WTC11 (cell line): ENCODE measurements around the gene ATG2B. TPM values are rescaled to one million over a fixed set of nuclear protein-coding genes. Genes with fewer than 3 reads are reported as not detected.

Experiments used
- ATAC-seq: fragments of 200-7000 bp; cut with Tn5 transposase; 2 replicates; pipeline ENCODE4 v1.10.0; 2021; ENCODE audit warnings: mild to moderate bottlenecking, moderate library complexity
- CTCF ChIA-PET: fragments of 300-600 bp; sonication (Branson Sonifier 250); formaldehyde crosslinking; loops from one replicate; lab custom pipeline; 2021; ENCODE audit warnings: antibody characterized with exemption; lab: Charles Lee
- POLR2A ChIA-PET: fragments of 350-600 bp; sonication (Branson Sonifier 250); formaldehyde crosslinking; loops from one replicate; lab custom pipeline; 2021; ENCODE audit warnings: antibody characterized with exemption; lab: Charles Lee
- DNase-seq: peaks from one replicate; pipeline ENCODE4 v3.0.0; 2021; ENCODE audit warnings: low spot score
- H3K27ac Mint-ChIP-seq: 2 replicates; pipeline ENCODE4 v1.8.0; 2021; ENCODE audit warnings: mixed read lengths
- H3K27me3 Mint-ChIP-seq: 2 replicates; pipeline ENCODE4 v1.8.0; 2021; ENCODE audit warnings: low read depth, mild to moderate bottlenecking, moderate library complexity, mixed read lengths
- H3K36me3 Mint-ChIP-seq: 2 replicates; pipeline ENCODE4 v1.8.0; 2021; ENCODE audit warnings: mixed read lengths
- H3K4me1 Mint-ChIP-seq: 2 replicates; pipeline ENCODE4 v1.8.0; 2022; ENCODE audit warnings: mixed read lengths
- H3K4me3 Mint-ChIP-seq: 2 replicates; pipeline ENCODE4 v1.8.0; 2021; ENCODE audit warnings: mild to moderate bottlenecking, moderate library complexity, mixed read lengths
- H3K9me3 Mint-ChIP-seq: 2 replicates; pipeline ENCODE4 v1.8.0; 2021; ENCODE audit warnings: mixed read lengths
- EMX1 ChIP-seq: fragments of 250-450 bp; sonication (Bioruptor Pico); IDR thresholded peaks from 2 replicates; pipeline ENCODE4 v1.8.0; 2021; ENCODE audit warnings: mild to moderate bottlenecking
- JAZF1 ChIP-seq: fragments of 250-450 bp; sonication (Bioruptor Pico); IDR thresholded peaks from 2 replicates; pipeline ENCODE4 v1.9.0; 2021; ENCODE audit warnings: moderate library complexity, mild to moderate bottlenecking, inconsistent platforms
- KAT7 ChIP-seq: sonication (generic); formaldehyde crosslinking; IDR thresholded peaks from 2 replicates; pipeline ENCODE4 v1.8.1; 2023; ENCODE audit warnings: missing genetic modification reagents, mild to moderate bottlenecking, borderline replicate concordance
- MXD4 ChIP-seq: fragments of 250-450 bp; sonication (Bioruptor Pico); IDR thresholded peaks from 2 replicates; pipeline ENCODE4 v1.8.0; 2021; ENCODE audit warnings: mild to moderate bottlenecking, moderate library complexity, borderline replicate concordance
- NFATC4 ChIP-seq: fragments of 250-450 bp; sonication (Bioruptor Pico); IDR thresholded peaks from 2 replicates; pipeline ENCODE4 v1.9.0; 2021; ENCODE audit warnings: mild to moderate bottlenecking
- NFE2L1 ChIP-seq: sonication (generic); formaldehyde crosslinking; IDR thresholded peaks from 2 replicates; pipeline ENCODE4 v1.8.1; 2023; ENCODE audit warnings: missing genetic modification reagents
- NR3C1 ChIP-seq: sonication (generic); formaldehyde crosslinking; conservative IDR thresholded peaks from 2 replicates; pipeline ENCODE4 v1.8.1; 2023; ENCODE audit warnings: low read depth, mild to moderate bottlenecking, missing genetic modification reagents
- RORB ChIP-seq: fragments of 250-450 bp; sonication (Bioruptor Pico); IDR thresholded peaks from 2 replicates; pipeline ENCODE4 v1.9.0; 2021; ENCODE audit warnings: mild to moderate bottlenecking
- SMAD3 ChIP-seq: sonication (generic); formaldehyde crosslinking; IDR thresholded peaks from 2 replicates; pipeline ENCODE4 v1.8.0; 2022; ENCODE audit warnings: missing genetic modification reagents, mild to moderate bottlenecking, borderline replicate concordance
- SOX15 ChIP-seq: fragments of 250-450 bp; sonication (Bioruptor Pico); IDR thresholded peaks from 2 replicates; pipeline ENCODE4 v1.9.0; 2021; ENCODE audit warnings: mild to moderate bottlenecking
- TCF7 ChIP-seq: sonication (generic); formaldehyde crosslinking; IDR thresholded peaks from 2 replicates; pipeline ENCODE4 v1.8.0; 2022; ENCODE audit warnings: mild to moderate bottlenecking, low read depth, missing genetic modification reagents, moderate library complexity
- ZBTB21 ChIP-seq: sonication (generic); formaldehyde crosslinking; IDR thresholded peaks from 2 replicates; pipeline ENCODE4 v1.8.1; 2023; ENCODE audit warnings: mild to moderate bottlenecking, missing genetic modification reagents, borderline replicate concordance
- ZNF396 ChIP-seq: fragments of 250-450 bp; sonication (Bioruptor Pico); IDR thresholded peaks from 2 replicates; pipeline ENCODE4 v1.8.0; 2021; ENCODE audit warnings: mild to moderate bottlenecking, moderate library complexity, borderline replicate concordance
- ZNF671 ChIP-seq: fragments of 250-450 bp; sonication (Bioruptor Pico); IDR thresholded peaks from 2 replicates; pipeline ENCODE4 v1.8.0; 2021; ENCODE audit warnings: mild to moderate bottlenecking
- total RNA-seq: library from RNA; stranded (reverse); gene quantifications from 3 replicates; pipeline ENCODE4 v1.2.3, GENCODE V29; 2021
- TF ChIP-seq, protein P1 (sequence below): fragments of 250-450 bp; sonication (Bioruptor Pico); IDR thresholded peaks from 2 replicates; pipeline ENCODE4 v1.9.0; 2021; ENCODE audit warnings: mild to moderate bottlenecking
- TF ChIP-seq, protein P2 (sequence below): sonication (generic); formaldehyde crosslinking; IDR thresholded peaks from 2 replicates; pipeline ENCODE4 v1.8.0; 2022; ENCODE audit warnings: missing genetic modification reagents
- TF ChIP-seq, protein P3 (sequence below): sonication (generic); formaldehyde crosslinking; IDR thresholded peaks from 2 replicates; pipeline ENCODE4 v1.8.1; 2023; ENCODE audit warnings: mild to moderate bottlenecking, missing genetic modification reagents
- TF ChIP-seq, protein P4 (sequence below): fragments of 250-450 bp; sonication (Bioruptor Pico); IDR thresholded peaks from 2 replicates; pipeline ENCODE4 v1.8.0; 2021; ENCODE audit warnings: mild to moderate bottlenecking

Gene ATG2B
- total RNA-seq, 1 experiment from 2014 or later = 10.3 TPM

DNA sequence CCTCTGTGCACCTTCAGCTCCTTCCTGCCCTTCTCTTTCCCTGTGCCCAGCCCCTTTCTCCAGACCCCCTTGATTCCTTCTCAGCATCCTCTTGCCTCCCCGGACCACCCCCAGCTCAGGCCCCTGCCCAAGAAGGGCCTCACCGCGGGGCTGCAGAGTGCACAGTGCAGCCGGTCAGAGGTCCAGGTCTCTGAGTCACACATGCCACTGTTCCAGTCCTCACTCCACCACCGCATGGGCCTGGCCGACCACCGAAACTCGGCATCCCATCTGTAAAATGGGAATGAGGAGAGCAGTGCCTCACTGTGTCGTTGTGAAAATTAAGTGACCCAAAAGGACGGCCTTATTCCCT, 93.8 kb downstream of the ATG2B start:
- Mint-ChIP-seq H3K4me1 (no peaks in the 10 kb centered on the region), H3K27me3 (no peaks in the 10 kb centered on the region), H3K4me3 (no peak overlapping the region), H3K27ac (no peak overlapping the region), H3K9me3 (peaks cover 21% of the 10 kb centered on the region), H3K36me3 (peaks cover 10% of the 10 kb centered on the region)
- DNase-seq (no peak), ATAC-seq (no peak)
- POLR2A ChIA-PET = no interaction called here
- CTCF ChIA-PET = interaction anchor here (1.1 kb wide), 1 partner anchor 168 kb away, joined by 4 read pairs; no protein-coding TSS in a partner anchor
- no peak for TF ChIP-seq ZNF396 (CRISPR knock-in tag)
- TF ChIP-seq, protein P1, sequence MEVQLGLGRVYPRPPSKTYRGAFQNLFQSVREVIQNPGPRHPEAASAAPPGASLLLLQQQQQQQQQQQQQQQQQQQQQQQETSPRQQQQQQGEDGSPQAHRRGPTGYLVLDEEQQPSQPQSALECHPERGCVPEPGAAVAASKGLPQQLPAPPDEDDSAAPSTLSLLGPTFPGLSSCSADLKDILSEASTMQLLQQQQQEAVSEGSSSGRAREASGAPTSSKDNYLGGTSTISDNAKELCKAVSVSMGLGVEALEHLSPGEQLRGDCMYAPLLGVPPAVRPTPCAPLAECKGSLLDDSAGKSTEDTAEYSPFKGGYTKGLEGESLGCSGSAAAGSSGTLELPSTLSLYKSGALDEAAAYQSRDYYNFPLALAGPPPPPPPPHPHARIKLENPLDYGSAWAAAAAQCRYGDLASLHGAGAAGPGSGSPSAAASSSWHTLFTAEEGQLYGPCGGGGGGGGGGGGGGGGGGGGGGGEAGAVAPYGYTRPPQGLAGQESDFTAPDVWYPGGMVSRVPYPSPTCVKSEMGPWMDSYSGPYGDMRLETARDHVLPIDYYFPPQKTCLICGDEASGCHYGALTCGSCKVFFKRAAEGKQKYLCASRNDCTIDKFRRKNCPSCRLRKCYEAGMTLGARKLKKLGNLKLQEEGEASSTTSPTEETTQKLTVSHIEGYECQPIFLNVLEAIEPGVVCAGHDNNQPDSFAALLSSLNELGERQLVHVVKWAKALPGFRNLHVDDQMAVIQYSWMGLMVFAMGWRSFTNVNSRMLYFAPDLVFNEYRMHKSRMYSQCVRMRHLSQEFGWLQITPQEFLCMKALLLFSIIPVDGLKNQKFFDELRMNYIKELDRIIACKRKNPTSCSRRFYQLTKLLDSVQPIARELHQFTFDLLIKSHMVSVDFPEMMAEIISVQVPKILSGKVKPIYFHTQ (CRISPR knock-in tag) = no peak
- TF ChIP-seq KAT7 (CRISPR knock-in tag) = no peak
- no peak for TF ChIP-seq NFE2L1 (CRISPR knock-in tag)
- no peak for TF ChIP-seq JAZF1
- no peak for TF ChIP-seq EMX1 (CRISPR knock-in tag)
- TF ChIP-seq SOX15 (CRISPR knock-in tag) = no peak
- no peak for TF ChIP-seq MXD4 (CRISPR knock-in tag)
- TF ChIP-seq, protein P2, sequence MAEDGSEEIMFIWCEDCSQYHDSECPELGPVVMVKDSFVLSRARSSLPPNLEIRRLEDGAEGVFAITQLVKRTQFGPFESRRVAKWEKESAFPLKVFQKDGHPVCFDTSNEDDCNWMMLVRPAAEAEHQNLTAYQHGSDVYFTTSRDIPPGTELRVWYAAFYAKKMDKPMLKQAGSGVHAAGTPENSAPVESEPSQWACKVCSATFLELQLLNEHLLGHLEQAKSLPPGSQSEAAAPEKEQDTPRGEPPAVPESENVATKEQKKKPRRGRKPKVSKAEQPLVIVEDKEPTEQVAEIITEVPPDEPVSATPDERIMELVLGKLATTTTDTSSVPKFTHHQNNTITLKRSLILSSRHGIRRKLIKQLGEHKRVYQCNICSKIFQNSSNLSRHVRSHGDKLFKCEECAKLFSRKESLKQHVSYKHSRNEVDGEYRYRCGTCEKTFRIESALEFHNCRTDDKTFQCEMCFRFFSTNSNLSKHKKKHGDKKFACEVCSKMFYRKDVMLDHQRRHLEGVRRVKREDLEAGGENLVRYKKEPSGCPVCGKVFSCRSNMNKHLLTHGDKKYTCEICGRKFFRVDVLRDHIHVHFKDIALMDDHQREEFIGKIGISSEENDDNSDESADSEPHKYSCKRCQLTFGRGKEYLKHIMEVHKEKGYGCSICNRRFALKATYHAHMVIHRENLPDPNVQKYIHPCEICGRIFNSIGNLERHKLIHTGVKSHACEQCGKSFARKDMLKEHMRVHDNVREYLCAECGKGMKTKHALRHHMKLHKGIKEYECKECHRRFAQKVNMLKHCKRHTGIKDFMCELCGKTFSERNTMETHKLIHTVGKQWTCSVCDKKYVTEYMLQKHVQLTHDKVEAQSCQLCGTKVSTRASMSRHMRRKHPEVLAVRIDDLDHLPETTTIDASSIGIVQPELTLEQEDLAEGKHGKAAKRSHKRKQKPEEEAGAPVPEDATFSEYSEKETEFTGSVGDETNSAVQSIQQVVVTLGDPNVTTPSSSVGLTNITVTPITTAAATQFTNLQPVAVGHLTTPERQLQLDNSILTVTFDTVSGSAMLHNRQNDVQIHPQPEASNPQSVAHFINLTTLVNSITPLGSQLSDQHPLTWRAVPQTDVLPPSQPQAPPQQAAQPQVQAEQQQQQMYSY = no peak
- TF ChIP-seq NR3C1 (CRISPR knock-in tag) = no peak
- TF ChIP-seq, protein P3, sequence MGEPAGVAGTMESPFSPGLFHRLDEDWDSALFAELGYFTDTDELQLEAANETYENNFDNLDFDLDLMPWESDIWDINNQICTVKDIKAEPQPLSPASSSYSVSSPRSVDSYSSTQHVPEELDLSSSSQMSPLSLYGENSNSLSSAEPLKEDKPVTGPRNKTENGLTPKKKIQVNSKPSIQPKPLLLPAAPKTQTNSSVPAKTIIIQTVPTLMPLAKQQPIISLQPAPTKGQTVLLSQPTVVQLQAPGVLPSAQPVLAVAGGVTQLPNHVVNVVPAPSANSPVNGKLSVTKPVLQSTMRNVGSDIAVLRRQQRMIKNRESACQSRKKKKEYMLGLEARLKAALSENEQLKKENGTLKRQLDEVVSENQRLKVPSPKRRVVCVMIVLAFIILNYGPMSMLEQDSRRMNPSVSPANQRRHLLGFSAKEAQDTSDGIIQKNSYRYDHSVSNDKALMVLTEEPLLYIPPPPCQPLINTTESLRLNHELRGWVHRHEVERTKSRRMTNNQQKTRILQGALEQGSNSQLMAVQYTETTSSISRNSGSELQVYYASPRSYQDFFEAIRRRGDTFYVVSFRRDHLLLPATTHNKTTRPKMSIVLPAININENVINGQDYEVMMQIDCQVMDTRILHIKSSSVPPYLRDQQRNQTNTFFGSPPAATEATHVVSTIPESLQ (CRISPR knock-in tag) = no peak
- TF ChIP-seq SMAD3 (CRISPR knock-in tag) = no peak
- no peak for TF ChIP-seq TCF7 (CRISPR knock-in tag)
- TF ChIP-seq RORB (CRISPR knock-in tag) = no peak
- TF ChIP-seq, protein P4, sequence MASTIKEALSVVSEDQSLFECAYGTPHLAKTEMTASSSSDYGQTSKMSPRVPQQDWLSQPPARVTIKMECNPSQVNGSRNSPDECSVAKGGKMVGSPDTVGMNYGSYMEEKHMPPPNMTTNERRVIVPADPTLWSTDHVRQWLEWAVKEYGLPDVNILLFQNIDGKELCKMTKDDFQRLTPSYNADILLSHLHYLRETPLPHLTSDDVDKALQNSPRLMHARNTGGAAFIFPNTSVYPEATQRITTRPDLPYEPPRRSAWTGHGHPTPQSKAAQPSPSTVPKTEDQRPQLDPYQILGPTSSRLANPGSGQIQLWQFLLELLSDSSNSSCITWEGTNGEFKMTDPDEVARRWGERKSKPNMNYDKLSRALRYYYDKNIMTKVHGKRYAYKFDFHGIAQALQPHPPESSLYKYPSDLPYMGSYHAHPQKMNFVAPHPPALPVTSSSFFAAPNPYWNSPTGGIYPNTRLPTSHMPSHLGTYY (CRISPR knock-in tag) = no peak
- no peak for TF ChIP-seq NFATC4 (CRISPR knock-in tag)
- no peak for TF ChIP-seq ZNF671 (CRISPR knock-in tag)
- no peak for TF ChIP-seq ZBTB21
